Activated T-cell treated with anti-CD3 and anti-CD28 coated beads, Interleukin-2, amount 50 U/mL, for 72 hours (primary cell): Measurements from ENCODE around the gene ARHGAP25. TPM values are rescaled to one million over a fixed set of nuclear protein-coding genes. Genes with fewer than 3 reads are reported as not detected.

Experiments used
- ATAC-seq, 2 donors: fragments of 150-1000 bp; cut with Tn5 transposase; replicated peaks in 1 of 2; 2 replicates each; pipeline ENCODE4 v1.10.0; 2021; ENCODE audit warnings: moderate library complexity in 2 of 2, mild to moderate bottlenecking in 1 of 2
- DNase-seq, 2 donors: peaks; one replicate each; pipeline ENCODE4 v3.0.0; 2021 to 2022; ENCODE audit warnings: mixed read lengths in 1 of 2
- H3K27ac Mint-ChIP-seq: one replicate; pipeline ENCODE4 v1.8.0; 2022; ENCODE audit warnings: mild to moderate bottlenecking, moderate library complexity, mixed read lengths
- H3K27me3 Mint-ChIP-seq: one replicate; pipeline ENCODE4 v1.8.0; 2022; ENCODE audit warnings: low read depth, mixed read lengths
- H3K36me3 Mint-ChIP-seq, 2 donors: one replicate each; pipeline ENCODE4 v1.8.0; 2022; ENCODE audit warnings: mixed read lengths in 2 of 2, mild to moderate bottlenecking in 1 of 2; ENCODE audit not compliant: insufficient read depth in 2 of 2
- H3K4me1 Mint-ChIP-seq: one replicate; pipeline ENCODE4 v1.8.0; 2022; ENCODE audit warnings: low read depth, mixed read lengths
- H3K4me3 Mint-ChIP-seq, 2 donors: one replicate each; pipeline ENCODE4 v1.8.0; 2022; ENCODE audit warnings: mild to moderate bottlenecking in 2 of 2, mixed read lengths in 2 of 2, moderate library complexity in 2 of 2
- H3K9me3 Mint-ChIP-seq, 2 donors: one replicate each; pipeline ENCODE4 v1.8.0; 2022; ENCODE audit warnings: mixed read lengths in 2 of 2
- total RNA-seq, 2 donors: library from RNA; stranded (reverse); gene quantifications; one replicate each; pipeline ENCODE4 v1.2.3, GENCODE V29; 2022

ARHGAP25 gene
- total RNA-seq, 2 donors from 2014 or later, result 38.3 to 49.5 TPM

DNA sequence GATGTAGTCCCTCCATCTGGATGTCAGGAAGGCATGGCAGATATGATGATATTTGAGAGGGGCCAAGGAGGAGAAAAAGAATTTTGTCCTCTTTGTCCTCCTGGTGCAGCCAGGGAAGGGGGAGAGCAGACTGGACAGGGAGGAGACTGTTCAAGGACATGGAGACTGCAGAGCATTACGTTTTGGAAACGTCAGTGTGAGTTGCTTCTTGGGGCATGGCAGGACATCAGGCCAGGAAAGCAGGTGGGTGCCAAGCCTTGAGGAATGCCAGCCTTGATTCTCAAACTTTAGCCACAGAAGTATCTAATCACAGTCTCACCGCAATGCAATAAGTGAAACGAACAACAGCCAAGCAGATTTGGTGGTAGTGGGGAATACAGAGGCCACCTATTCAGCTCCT is 70.4 kb downstream of the ARHGAP25 start:
- peaks cover 24% of the 10 kb centered on the region for H3K4me1 Mint-ChIP-seq
- no peak overlapping the region for H3K4me3 Mint-ChIP-seq
- no peaks in the 10 kb centered on the region for H3K9me3 Mint-ChIP-seq
- DNase-seq (no peak), ATAC-seq (no peak)
- H3K36me3 Mint-ChIP-seq, result peaks cover 5 to 10% of the 10 kb centered on the region in 2 donors
- peak overlapping the region; percentile 59 for H3K27ac Mint-ChIP-seq
- H3K27me3 Mint-ChIP-seq, result no peaks in the 10 kb centered on the region

DNA sequence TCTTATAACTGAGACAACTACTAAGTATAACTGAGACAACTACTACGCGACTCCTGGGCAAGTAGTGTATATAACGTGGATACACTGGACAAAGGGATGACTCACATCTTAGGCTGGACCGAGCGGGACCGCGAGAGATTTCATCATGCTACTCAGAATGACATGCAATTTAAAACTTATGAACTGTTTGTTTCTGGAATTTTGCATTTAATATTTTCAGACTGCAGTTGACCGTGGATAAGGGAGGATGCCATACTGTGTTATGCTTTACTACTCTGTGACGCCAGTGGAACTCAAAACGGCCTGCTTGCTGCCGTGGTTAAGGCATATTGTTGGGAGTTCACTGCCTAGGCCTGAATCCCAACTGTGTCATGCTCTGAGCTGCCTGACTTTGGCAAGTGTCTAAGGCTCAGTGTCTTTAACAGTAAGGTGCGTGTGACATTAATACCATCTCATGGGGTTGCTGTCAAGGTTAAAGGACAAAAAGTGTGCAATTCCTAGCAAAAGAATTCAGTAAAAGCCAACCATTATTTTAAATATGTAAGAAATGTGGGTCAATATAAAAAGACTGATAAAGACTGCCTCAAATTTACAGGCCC is 72.0 kb downstream of the ARHGAP25 start:
- Mint-ChIP-seq H3K4me3 (no peak overlapping the region), H3K9me3 (no peaks in the 10 kb centered on the region), H3K36me3 (peaks cover 2 to 10% of the 10 kb centered on the region in 2 donors), H3K27me3 (no peaks in the 10 kb centered on the region), H3K4me1 (peaks cover 30% of the 10 kb centered on the region), H3K27ac (no peak overlapping the region)
- ATAC-seq, result no peak
- DNase-seq, result no peak

DNA sequence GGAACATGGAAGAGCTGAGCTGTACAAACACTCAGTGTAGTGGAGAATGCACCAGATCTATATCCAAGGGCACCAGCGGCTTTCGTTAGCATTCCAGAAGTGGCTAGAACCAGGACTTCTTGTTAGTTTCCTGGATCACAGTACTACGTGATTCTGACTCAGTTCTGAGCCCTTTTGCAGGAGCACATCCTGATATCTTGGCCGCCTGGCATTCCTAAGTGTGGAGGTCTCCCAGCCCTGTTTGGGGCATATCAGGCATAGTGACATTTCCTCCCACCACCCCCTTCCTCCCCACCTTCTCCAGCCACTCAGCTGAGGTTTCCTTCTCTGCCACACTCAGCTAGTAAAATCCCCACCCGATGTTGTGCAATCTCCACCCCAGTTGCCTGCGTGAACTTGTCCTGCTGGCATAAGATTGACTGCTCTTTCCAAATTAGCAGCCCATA is 73.2 kb downstream of the ARHGAP25 start:
- Mint-ChIP-seq H3K4me3 (no peak overlapping the region), H3K36me3 (peaks cover 7 to 19% of the 10 kb centered on the region in 2 donors), H3K27me3 (no peaks in the 10 kb centered on the region), H3K9me3 (no peaks in the 10 kb centered on the region), H3K4me1 (peaks cover 30% of the 10 kb centered on the region), H3K27ac (peak overlapping the region; percentile 61)
- ATAC-seq, result peak in 1 of 2 donors; percentile 32
- DNase-seq, result no peak

- no peak overlapping the region for H3K4me3 Mint-ChIP-seq
- H3K9me3 Mint-ChIP-seq, result no peaks in the 10 kb centered on the region
- peak overlapping the region; percentile 14 for H3K27ac Mint-ChIP-seq
- peaks cover 10 to 29% of the 10 kb centered on the region in 2 donors for H3K36me3 Mint-ChIP-seq
- no peak for DNase-seq
- H3K4me1 Mint-ChIP-seq, result peaks cover 30% of the 10 kb centered on the region
- no peaks in the 10 kb centered on the region for H3K27me3 Mint-ChIP-seq
- ATAC-seq, result no peak
Measured at GRCh38 chr2:68809324-68810240, 75.0 kb downstream of the ARHGAP25 start.

- no peaks in the 10 kb centered on the region for H3K9me3 Mint-ChIP-seq
- H3K36me3 Mint-ChIP-seq, result peaks cover 13 to 35% of the 10 kb centered on the region in 2 donors
- ATAC-seq (no peak), DNase-seq (no peak)
- peaks cover 30% of the 10 kb centered on the region for H3K4me1 Mint-ChIP-seq
- peak overlapping the region; percentile 51 for H3K27ac Mint-ChIP-seq
- H3K27me3 Mint-ChIP-seq, result no peaks in the 10 kb centered on the region
- no peak overlapping the region for H3K4me3 Mint-ChIP-seq
Measured at GRCh38 chr2:68811364-68811763, 76.8 kb downstream of the ARHGAP25 start.

DNA sequence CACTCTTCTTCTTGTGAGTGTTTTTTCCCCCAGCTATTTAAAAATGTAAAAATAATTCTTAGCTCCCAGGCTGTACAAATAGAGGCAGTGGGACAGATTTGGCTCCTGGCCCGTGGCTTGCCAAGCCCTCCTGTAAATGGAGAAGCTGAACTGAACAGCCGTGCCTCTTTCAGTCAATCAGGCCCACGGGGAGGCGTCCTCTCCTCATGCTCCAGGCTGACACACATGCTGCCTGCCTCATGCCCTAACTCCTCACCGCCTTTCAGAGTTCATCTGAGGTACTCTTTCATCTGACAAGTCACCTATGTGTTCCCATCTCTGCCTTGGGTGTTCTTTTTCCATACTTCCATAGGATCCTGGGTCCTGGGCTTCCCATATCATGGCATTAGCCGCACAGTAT is 77.6 kb downstream of the ARHGAP25 start:
- H3K36me3 Mint-ChIP-seq, result peaks cover 13 to 36% of the 10 kb centered on the region in 2 donors

GRCh38 chr2:68813596-68813995 is 79.0 kb downstream of the ARHGAP25 start:
- no peak for DNase-seq
- Mint-ChIP-seq H3K27me3 (no peaks in the 10 kb centered on the region), H3K27ac (peak overlapping the region; percentile 16), H3K4me3 (no peak overlapping the region), H3K9me3 (no peaks in the 10 kb centered on the region), H3K36me3 (peaks cover 13 to 38% of the 10 kb centered on the region in 2 donors), H3K4me1 (peaks cover 24% of the 10 kb centered on the region)
- ATAC-seq, result no peak

More for the DNA sequence above, 77.6 kb downstream of the ARHGAP25 start:
- Mint-ChIP-seq H3K27ac (peak overlapping the region; percentile 55), H3K9me3 (no peaks in the 10 kb centered on the region), H3K4me3 (no peak overlapping the region), H3K27me3 (no peaks in the 10 kb centered on the region), H3K4me1 (peaks cover 28% of the 10 kb centered on the region)
- ATAC-seq (no peak), DNase-seq (no peak)

- DNase-seq (no peak), ATAC-seq (no peak)
- Mint-ChIP-seq H3K27me3 (no peaks in the 10 kb centered on the region), H3K27ac (peak overlapping the region; percentile 92), H3K4me3 (no peak overlapping the region), H3K36me3 (peaks cover 14 to 46% of the 10 kb centered on the region in 2 donors), H3K9me3 (no peaks in the 10 kb centered on the region), H3K4me1 (peaks cover 12% of the 10 kb centered on the region)
Measured at GRCh38 chr2:68817306-68817705, 82.7 kb downstream of the ARHGAP25 start.

DNA sequence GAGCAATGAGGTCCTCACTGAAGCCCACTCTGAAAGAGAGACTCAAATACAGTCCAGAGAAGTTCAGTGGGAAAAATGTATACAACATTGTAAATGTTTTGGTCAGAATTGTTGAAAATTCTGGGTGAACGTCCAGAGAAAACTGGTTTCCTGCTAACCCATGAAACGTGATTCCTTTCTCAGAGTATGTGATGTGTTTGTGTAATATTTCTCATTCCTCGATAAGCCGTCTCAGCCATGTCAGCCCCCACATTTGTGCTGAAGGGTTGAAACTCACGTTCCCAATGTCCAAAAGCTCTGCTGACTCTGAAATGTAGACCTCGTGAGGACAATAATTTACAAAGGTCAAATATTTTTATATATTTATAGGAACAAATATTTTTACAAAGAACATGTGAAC is 84.9 kb downstream of the ARHGAP25 start:
- H3K27me3 Mint-ChIP-seq, result no peaks in the 10 kb centered on the region
- H3K4me1 Mint-ChIP-seq, result peaks cover 12% of the 10 kb centered on the region
- peak overlapping the region; percentile 93 for H3K27ac Mint-ChIP-seq
- peaks cover 14 to 47% of the 10 kb centered on the region in 2 donors for H3K36me3 Mint-ChIP-seq
- H3K4me3 Mint-ChIP-seq, result no peak overlapping the region
- no peak for DNase-seq
- ATAC-seq, result no peak
- no peaks in the 10 kb centered on the region for H3K9me3 Mint-ChIP-seq

DNA sequence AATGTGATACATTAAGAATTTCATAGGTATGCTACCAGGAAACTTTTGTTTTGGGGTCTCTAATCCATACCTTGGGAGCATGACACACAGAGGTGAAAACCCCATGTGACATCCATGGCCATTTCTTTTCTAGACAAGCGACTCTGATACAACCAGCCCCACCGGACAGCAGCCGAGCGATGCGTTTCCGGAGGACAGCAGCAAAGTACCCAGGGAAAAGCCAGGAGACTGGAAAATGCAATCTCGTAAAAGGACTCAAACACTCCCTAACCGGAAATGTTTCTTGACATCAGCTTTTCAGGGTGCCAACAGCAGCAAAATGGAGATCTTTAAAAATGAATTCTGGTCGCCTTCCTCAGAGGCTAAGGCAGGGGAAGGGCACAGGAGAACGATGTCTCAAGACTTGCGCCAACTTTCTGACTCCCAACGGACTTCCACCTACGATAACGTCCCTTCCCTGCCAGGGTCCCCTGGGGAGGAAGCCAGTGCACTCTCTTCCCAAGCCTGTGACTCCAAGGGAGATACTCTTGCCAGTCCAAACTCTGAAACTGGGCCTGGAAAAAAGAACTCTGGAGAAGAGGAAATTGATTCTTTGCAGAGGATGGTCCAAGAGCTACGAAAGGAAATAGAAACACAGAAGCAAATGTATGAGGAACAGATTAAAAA is 87.7 kb downstream of the ARHGAP25 start:
- no peak for DNase-seq
- Mint-ChIP-seq H3K9me3 (no peaks in the 10 kb centered on the region), H3K27me3 (no peaks in the 10 kb centered on the region), H3K27ac (peak overlapping the region; percentile 77), H3K4me1 (peaks cover 11% of the 10 kb centered on the region), H3K36me3 (peaks cover 17 to 46% of the 10 kb centered on the region in 2 donors), H3K4me3 (no peak overlapping the region)
- ATAC-seq, result no peak

DNA sequence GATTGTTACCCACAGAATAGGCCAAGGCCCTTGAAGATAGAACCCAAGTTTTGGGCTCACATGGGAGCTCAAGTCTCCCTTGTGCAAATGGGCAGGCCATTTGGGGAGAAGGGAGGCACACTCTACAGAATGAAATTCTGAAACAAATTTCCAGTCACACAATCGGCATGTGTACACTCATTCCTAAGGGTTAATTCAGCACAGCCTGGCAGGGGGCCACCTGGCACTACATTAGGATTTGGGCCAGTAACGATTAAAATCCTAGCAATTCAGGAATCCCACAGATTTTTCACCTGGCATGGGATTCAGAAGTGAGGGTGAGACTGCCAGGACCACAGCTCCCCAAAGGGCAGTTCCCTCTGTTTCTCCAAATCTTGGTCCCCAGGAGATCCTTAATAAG is 90.2 kb downstream of the ARHGAP25 start:
- H3K27ac Mint-ChIP-seq, result peak overlapping the region; percentile 1
- no peaks in the 10 kb centered on the region for H3K27me3 Mint-ChIP-seq
- ATAC-seq (no peak), DNase-seq (no peak)
- H3K4me3 Mint-ChIP-seq, result no peak overlapping the region
- peaks cover 14 to 37% of the 10 kb centered on the region in 2 donors for H3K36me3 Mint-ChIP-seq
- H3K9me3 Mint-ChIP-seq, result no peaks in the 10 kb centered on the region
- peaks cover 21% of the 10 kb centered on the region for H3K4me1 Mint-ChIP-seq

DNA sequence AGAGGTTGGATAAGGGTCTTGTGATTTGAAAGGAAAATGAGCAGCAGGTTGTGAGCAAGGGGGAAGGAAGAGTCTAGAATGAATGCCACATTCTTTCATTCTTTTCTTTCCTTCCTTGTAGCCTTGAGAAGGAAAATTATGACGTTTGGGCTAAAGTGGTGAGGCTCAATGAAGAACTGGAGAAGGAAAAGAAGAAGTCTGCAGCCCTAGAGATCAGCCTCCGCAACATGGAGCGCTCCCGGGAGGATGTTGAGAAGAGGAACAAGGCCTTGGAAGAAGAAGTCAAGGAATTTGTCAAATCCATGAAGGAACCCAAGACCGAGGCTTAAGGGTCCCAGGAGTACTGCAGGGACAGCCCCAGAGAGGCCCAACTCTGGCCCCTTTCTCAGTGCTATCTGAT is 91.3 kb downstream of the ARHGAP25 start:
- peaks cover 14 to 37% of the 10 kb centered on the region in 2 donors for H3K36me3 Mint-ChIP-seq
- H3K27ac Mint-ChIP-seq, result peak overlapping the region; percentile 9
- H3K9me3 Mint-ChIP-seq, result no peaks in the 10 kb centered on the region
- peaks cover 32% of the 10 kb centered on the region for H3K4me1 Mint-ChIP-seq
- no peak overlapping the region for H3K4me3 Mint-ChIP-seq
- ATAC-seq, result no peak
- H3K27me3 Mint-ChIP-seq, result no peaks in the 10 kb centered on the region
- no peak for DNase-seq

DNA sequence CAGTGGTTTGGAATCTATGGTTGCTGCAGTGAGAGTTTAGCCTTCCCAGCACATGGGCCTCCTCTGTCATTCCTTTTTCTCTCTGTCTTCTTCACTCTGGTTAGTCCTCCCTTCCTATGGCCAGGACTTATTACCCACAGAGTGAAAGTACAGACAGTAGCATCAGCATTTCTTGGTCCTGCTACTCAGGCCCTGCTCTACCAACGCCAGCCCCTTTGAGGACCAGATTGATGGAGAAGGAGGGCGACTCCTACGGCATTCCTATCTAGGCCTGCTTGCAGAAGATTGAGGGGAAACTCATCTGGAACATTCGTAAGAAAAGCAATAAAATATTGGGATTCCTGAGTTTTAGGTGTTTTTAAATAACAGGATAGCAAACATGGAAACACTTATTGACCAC is 93.1 kb downstream of the ARHGAP25 start:
- Mint-ChIP-seq H3K36me3 (peaks cover 9 to 23% of the 10 kb centered on the region in 2 donors), H3K9me3 (no peaks in the 10 kb centered on the region), H3K4me3 (no peak overlapping the region), H3K27ac (no peak overlapping the region), H3K27me3 (no peaks in the 10 kb centered on the region), H3K4me1 (peaks cover 50% of the 10 kb centered on the region)
- ATAC-seq, result no peak
- DNase-seq, result no peak
